Fibroblast of skin of scalp (primary cell): ENCODE data around the gene THAP8. TPM values are rescaled to one million over a fixed set of nuclear protein-coding genes. Genes with fewer than 3 reads are reported as not detected.

Experiments
- DNase-seq: peaks from one replicate; pipeline ENCODE4 v3.0.0-alpha.2; 2013
- polyA plus RNA-seq, 2 experiments: library from polyadenylated mRNA; unstranded; fragments of 120-200 nt; gene quantifications; one replicate each; pipeline ENCODE4 v1.2.1, GENCODE V29; 2013; ENCODE audit not compliant: insufficient read length in 2 of 2

Gene THAP8
- 10.8 TPM for polyA plus RNA-seq (2013, experiment 1 of 2; ENCODE audit: insufficient read length)
- polyA plus RNA-seq (2013, experiment 2 of 2; ENCODE audit: insufficient read length): 9.6 TPM

- DNase-seq: peak; percentile 100
These were observed at the start of gene THAP8 for GRCh38 chr19:36054119-36054732. Gene THAP8 (minus strand): TSS chr19:36054285. CDS start chr19:36054217, 68 bp downstream.

- no peak for DNase-seq
These were observed 49.0 kb upstream of the THAP8 start for GRCh38 chr19:36103040-36103626.

GRCh38 chr19:36101550-36102327 lies 47.7 kb upstream of the THAP8 start:
- no peak for DNase-seq

- DNase-seq: no peak
These were observed 46.4 kb upstream of the THAP8 start for GRCh38 chr19:36100476-36100875.

GRCh38 chr19:36099166-36099785 lies 45.2 kb upstream of the THAP8 start:
- no peak for DNase-seq

- no peak for DNase-seq
These were observed 43.0 kb upstream of the THAP8 start for GRCh38 chr19:36097036-36097435.

- DNase-seq: no peak
These were observed 39.6 kb upstream of the THAP8 start for GRCh38 chr19:36093687-36094086.

- no peak for DNase-seq
These were observed 39.1 kb upstream of the THAP8 start for GRCh38 chr19:36093146-36093662.

GRCh38 chr19:36092566-36092965 lies 38.5 kb upstream of the THAP8 start:
- no peak for DNase-seq

GRCh38 chr19:36090910-36091695 lies 37.0 kb upstream of the THAP8 start:
- no peak for DNase-seq

GRCh38 chr19:36089847-36090246 lies 35.8 kb upstream of the THAP8 start:
- DNase-seq: no peak

- no peak for DNase-seq
These were observed 32.2 kb upstream of the THAP8 start for GRCh38 chr19:36086326-36086725.

GRCh38 chr19:36084231-36085009 lies 30.3 kb upstream of the THAP8 start:
- DNase-seq: no peak

GRCh38 chr19:36082916-36083315 lies 28.8 kb upstream of the THAP8 start:
- DNase-seq: no peak

GRCh38 chr19:36081894-36082293 lies 27.8 kb upstream of the THAP8 start:
- peak; percentile 0 for DNase-seq

- no peak for DNase-seq
These were observed 27.3 kb upstream of the THAP8 start for GRCh38 chr19:36081385-36081784.

GRCh38 chr19:36079389-36079945 lies 25.4 kb upstream of the THAP8 start:
- no peak for DNase-seq

GRCh38 chr19:36073121-36073876 lies 19.2 kb upstream of the THAP8 start:
- DNase-seq: no peak

- DNase-seq: no peak
These were observed 18.0 kb upstream of the THAP8 start for GRCh38 chr19:36072081-36072480.
